ENCODE results near the gene SLC7A11.
"Not testable (repeated sequence)": the region's sequence is repeated elsewhere in the genome, so short reads cannot be mapped to it uniquely, and the experiment has no call there.

Gene SLC7A11

GRCh38 chr4:138242834-138243156, 646 bp upstream of the SLC7A11 start:
- DNase-seq (ENCODE audit: low read depth in 2 of 2): no peak

GRCh38 chr4:138241281-138242075, 671 bp downstream of the SLC7A11 start:
- DNase-seq (ENCODE audit: low read depth in 2 of 2): no peak

GRCh38 chr4:138239491-138239890, 2.7 kb downstream of the SLC7A11 start:
- no peak for DNase-seq (ENCODE audit: low read depth in 2 of 2)

DNA sequence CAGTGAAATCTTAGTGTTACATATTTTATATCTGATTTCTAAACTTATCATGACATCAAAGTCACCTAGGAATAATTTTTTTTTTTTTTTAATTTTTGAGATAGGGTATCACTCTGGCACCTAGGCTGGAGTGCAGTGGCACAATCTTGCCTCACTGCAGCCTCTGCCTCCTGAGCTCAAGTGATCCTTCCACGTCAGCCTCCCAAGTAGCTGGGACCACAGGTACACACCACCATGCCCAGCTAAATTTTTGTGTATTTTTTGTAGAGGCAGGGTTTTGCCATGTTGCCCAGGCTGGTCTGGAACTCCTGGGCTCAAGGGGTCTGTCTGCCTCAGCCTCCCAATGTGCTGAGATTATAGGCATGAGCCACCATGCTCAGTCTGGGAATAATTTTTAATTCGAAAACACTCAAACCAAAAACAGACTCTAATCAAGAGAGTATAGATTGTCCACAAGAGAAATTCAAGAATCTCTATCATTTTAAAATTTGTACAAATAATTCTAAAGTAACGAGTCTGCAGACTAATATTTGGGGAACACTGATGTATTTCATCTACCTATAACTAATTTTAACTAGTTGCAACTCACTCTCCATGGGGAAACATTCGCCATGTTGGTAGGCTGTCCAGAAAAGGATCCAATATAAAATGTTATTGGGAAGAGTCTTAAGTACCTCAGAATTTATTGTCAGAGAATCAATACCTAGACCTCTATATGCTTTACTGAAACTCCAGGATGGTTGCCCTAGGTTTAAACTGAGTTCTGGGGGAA, 3.4 kb downstream of the SLC7A11 start:
- DNase-seq (ENCODE audit: low read depth in 2 of 2): no peak

DNA sequence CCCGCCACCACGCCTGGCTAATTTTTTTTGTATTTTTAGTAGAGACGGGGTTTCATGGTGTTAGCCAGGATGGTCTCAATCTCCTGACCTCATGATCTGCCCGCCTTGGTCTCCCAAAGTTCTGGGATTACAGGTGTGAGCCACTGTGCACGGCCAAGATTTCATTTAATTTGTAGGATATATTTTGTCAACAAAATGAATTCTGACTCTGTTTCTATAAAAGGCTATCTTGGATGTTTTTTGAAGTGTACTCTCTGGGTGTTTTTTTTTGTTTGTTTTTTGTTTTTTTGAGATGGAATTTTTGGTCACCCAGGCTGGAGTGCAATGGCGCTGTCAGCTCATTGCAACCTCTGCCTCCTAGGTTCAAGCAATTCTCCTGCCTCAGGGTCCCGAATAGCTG, 5.0 kb downstream of the SLC7A11 start:
- not testable (repeated sequence) for DNase-seq (ENCODE audit: low read depth in 2 of 2)

DNA sequence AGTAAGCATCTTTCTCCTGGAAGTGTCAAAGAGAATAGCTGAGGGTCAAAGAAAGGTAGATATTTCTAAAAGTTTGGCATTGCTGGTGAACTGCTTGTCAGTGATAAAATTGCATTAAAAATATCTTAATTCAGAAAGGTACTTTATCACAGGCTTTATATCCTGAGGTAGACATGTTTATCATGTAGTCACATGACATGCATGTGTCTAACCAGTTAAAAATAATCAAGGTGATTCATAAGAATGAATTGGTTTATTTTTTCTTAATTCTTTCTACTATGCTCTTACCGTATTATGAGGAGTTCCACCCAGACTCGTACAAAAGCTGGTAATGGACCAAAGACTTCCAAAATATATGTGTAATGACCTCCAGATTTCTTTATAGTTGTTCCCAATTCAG, 6.1 kb downstream of the SLC7A11 start:
- no peak for DNase-seq (ENCODE audit: low read depth in 2 of 2)

- no peak for DNase-seq (ENCODE audit: low read depth in 2 of 2)
Observed at GRCh38 chr4:138235419-138235952, 6.7 kb downstream of the SLC7A11 start.

DNA sequence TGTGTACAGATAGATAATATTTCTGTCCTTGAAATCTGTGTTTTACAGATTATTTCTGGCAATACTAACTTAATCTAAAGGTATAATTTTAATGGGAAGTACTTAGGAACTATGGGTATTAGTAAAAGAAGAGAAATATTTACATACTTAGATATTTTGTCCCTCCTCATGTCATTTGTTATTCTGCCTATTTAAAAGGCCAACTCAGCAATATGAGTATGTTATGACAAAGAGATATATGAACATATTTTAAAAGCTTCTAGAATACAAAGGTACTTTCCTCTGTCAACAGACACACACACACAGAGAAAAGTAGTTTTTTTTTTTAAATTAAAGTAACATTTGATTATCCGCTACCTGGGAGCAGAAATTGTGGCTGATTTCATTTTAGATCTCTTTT, 7.9 kb downstream of the SLC7A11 start:
- no peak for DNase-seq (ENCODE audit: low read depth in 2 of 2)

DNA sequence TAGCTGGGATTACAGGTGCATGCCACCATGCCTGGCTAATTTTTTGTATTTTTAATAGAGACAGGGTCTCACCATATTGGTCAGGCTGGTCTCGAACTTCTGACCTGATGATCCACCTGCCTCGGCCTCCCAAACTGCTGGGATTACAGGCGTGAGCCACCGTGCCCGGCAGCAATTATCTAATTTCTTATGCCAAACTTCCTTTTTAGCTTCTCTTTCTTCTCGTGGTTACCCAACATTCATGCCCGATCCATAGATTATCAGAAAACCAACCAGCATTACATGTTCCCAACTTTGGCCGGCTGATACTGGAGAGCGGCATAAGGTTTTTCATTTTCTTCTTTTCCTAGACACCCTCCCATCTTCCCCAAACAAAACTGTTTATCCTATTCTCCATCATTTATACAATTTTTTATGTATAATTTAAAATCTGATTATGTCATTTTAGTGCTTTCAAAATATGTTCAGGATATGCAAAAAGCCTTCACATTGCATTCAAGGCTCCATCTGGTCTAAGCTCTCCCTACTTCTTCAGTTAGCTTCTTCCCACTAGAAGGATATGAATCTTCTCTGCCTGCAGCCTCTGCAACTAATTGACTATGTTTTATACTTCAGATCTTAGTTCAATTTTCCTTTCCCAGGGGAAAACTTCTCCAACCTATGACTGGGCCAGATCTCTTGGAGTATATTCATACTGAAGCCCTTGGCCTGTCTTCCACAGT, 8.7 kb downstream of the SLC7A11 start:
- DNase-seq (ENCODE audit: low read depth in 2 of 2): no peak

DNA sequence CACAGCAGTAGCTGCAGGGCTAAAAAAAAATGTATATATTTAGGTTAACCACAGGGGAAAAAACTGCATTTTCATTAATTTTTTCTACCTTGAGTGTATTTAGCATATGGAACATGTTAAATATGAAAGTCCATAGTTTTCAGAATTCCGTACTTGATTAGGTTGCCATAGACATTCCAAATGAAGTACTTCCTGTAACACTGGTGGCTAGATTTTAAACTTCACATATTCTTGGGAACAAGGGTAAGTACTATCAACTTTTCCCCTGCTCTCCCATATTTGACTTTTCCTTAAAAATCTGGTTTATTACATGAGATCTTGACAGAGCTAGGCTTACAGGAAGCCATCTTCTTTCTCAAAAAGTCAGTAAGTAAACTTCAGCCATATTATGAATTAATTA, 9.8 kb downstream of the SLC7A11 start:
- DNase-seq (ENCODE audit: low read depth in 2 of 2): no peak

DNA sequence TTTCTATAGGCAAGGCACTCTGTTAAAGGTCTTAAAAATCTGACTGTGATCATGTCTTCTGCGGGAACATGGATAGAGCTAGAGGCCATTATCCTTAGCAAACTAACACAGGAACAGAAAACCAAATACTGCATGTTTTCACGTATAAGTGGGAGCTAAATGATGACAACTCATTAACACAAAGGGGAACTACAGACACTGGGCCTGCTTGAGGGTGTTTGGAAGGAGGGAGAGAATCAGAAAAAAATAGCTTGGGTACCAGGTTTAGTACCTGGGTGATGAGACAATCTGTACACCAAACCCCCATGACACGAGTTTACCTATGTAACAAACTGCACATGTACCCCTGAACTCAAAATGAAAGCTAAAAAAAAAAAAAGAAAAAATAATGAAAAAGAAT, 12.1 kb downstream of the SLC7A11 start:
- DNase-seq (ENCODE audit: low read depth in 2 of 2): no peak

GRCh38 chr4:138229160-138229559, 13.0 kb downstream of the SLC7A11 start:
- DNase-seq (ENCODE audit: low read depth in 2 of 2): no peak

DNA sequence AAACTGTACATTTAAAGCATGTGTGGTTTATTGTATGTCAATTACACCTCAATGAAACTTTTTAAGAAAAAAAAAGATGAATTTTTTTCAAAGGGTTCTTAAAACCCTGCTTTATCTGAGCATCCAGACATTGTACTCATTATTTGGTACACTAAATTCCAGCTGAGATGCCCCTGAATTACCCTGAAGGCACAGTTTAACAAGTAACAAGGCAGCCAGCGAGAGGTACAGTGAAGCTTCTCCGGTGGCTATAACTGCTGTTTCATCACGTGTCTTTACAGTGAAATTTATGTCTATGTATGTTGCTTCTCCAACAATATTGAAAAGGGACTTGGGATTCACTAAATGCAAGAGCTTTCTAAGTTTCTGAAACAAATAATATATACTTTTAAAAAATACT, 15.8 kb downstream of the SLC7A11 start:
- no peak for DNase-seq (ENCODE audit: low read depth in 2 of 2)

DNA sequence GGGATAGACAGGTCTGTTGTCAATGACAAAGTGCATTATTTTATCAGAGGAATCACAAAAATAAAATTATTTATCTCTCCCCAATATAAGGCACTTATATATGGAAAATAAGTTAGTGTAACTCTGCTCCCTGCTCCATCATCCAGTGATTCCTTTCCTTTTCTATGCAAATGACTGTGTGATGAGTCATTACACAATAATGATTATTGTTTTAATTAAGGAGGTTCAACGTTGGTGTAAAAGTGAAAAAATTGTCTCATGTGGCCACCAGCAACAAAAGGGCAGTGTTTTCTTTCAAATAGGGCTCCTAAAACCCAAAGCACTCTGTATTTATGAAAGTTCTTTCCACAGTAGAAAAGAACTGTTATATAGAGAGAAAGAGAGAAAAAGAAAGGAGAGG, 16.7 kb downstream of the SLC7A11 start:
- DNase-seq (ENCODE audit: low read depth in 2 of 2): no peak

- no peak for DNase-seq (ENCODE audit: low read depth in 2 of 2)
Observed at GRCh38 chr4:138224614-138225013, 17.5 kb downstream of the SLC7A11 start.

DNA sequence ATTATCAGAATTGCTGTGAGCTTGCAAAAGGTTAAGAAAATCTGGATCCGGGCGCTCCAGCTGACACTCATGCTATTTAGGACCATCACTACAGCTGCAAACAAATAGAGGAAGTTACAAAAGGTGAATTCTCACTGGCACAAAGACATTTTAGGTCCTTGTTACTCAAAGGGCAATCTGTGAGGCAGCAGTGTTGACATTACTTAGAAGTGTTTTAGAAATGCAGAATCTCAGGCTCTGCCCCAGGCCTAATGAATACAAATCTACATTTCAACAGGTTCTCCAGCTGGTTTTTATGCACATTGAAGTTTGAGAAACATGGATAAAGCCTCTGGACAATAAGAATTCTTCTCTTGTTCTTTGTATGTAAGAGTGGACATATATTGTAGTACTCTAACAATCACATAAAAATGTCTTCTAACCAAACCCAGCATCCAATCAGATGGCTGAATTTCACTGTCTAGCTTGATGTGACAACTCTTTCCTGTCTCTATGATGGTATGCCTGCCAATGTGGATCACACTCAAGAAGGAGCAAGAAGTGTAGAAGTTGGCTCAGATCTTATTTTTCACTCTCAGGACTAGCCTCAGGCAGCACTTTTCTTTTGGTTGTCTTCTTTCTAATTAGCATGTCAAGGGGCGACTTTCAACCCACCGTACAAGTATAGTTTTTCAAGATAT, 18.8 kb downstream of the SLC7A11 start:
- no peak for DNase-seq (ENCODE audit: low read depth in 2 of 2)

- no peak for DNase-seq (ENCODE audit: low read depth in 2 of 2)
Observed at GRCh38 chr4:138222046-138222445, 20.1 kb downstream of the SLC7A11 start.

DNA sequence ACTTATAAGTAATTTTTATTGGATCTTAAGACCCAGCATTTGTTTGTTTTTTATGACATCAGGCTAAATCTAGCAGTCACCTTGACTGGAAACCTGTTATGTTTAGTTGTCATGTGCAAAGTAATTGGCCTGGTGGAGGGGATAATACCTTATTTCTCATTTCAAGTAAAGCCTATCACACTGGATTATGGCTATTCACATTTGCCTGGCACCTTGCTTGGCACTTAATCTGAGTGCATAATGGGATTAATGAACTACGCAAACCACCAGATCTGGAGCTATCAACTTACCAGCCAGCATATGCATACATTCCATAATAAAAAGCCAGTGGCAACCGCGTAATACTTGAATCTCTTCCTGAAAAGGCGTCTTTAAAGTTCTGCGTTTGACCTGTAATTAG, 23.2 kb downstream of the SLC7A11 start:
- DNase-seq (ENCODE audit: low read depth in 2 of 2): no peak

- no peak for DNase-seq (ENCODE audit: low read depth in 2 of 2)
Observed at GRCh38 chr4:138217567-138217966, 24.6 kb downstream of the SLC7A11 start.

GRCh38 chr4:138216272-138216867, 25.8 kb downstream of the SLC7A11 start:
- no peak for DNase-seq (ENCODE audit: low read depth in 2 of 2)

DNA sequence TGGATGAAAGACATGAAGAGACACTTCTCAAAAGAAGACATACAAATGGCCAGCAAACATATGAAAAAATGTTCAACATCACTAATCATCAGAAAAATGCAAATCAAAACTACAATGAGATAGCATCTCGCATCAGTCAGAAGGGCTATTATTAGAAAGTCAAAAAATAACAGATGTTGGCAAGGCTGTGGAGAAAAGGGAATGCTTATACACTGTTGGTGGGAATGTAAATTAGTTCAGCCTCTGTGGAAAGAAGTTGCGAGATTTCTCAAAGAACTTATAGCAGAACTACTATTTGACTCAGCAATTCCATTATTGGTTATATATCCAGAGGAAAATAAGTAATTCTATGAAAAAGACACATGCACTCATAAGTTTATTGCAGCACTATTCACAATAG, 31.6 kb downstream of the SLC7A11 start:
- DNase-seq (ENCODE audit: low read depth in 2 of 2): not testable (repeated sequence)

DNA sequence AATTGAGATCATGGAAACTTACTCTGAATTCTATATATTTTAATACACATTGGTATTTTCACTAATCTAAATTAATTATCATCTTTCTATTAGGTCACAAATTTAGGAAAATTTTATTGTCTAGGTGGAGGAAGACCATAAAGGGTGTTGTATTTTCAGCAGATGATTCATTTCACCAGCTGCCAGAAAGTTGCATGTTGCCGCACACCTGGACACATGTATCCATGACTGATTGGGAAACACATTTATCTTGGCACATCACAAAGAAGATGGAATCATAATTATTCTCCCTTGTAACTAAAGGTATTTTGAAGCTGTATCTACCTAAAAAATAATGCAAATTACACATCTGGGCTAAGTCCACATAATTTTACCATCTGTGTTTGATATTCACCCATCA, 33.1 kb downstream of the SLC7A11 start:
- DNase-seq (ENCODE audit: low read depth in 2 of 2): no peak

All from stimulated activated CD4-positive, alpha-beta T cell treated with anti-CD3 and anti-CD28 coated beads, Interleukin-15, amount 100 ng/mL, for 48 hours (primary cell).